GM12878 (cell line): Measurements from ENCODE around the gene SP110. TPM values are rescaled to one million over a fixed set of nuclear protein-coding genes. Genes with fewer than 3 reads are reported as not detected.

Experiments
- ATAC-seq: fragments of 200-7000 bp; cut with Tn5 transposase; 3 replicates; pipeline ENCODE4 v1.9.1; 2020; ENCODE audit warnings: mild to moderate bottlenecking, moderate library complexity
- BruUV-seq: library from RNA; stranded (reverse); fragments of 400-500 nt; replicated peaks from 2 replicates; lab custom pipeline; 2021; lab: Mats Ljungman, UMichigan
- CTCF ChIA-PET: fragments of 300-600 bp; sonication (Branson Sonifier 250); formaldehyde crosslinking; extraction: SDS; loops from one replicate; lab custom pipeline; 2021; ENCODE audit warnings: inconsistent platforms; lab: Yijun Ruan, JAX
- POLR2A ChIA-PET: fragments of 350-600 bp; formaldehyde crosslinking; extraction: SDS; loops from one replicate; lab custom pipeline; 2021; ENCODE audit warnings: inconsistent platforms; lab: Charles Lee
- RAD21 ChIA-PET: fragments of 300-600 bp; sonication (Branson Sonifier 250); formaldehyde crosslinking; loops from one replicate; lab custom pipeline; 2023; ENCODE audit warnings: antibody characterized with exemption; ENCODE audit not compliant: unreplicated experiment; lab: Charles Lee
- SMC1A ChIA-PET: fragments of 300-600 bp; sonication (Branson Sonifier 250); formaldehyde crosslinking; loops from one replicate; lab custom pipeline; 2023; ENCODE audit not compliant: unreplicated experiment, uncharacterized antibody; lab: Charles Lee
- DNase-seq: peaks from one replicate; pipeline ENCODE4 v3.0.0-alpha.2; 2011; ENCODE audit warnings: low read depth, low spot score
- FAIRE-seq: peaks from 3 replicates; lab custom pipeline; 2011; peaks lifted over from hg19 to GRCh38; lab: Jason Lieb, UNC
- H2AFZ ChIP-seq: 2 replicates; pipeline ENCODE4 v1.6.0; 2011; ENCODE audit warnings: low read depth, low read length, control low read depth; ENCODE audit not compliant: control insufficient read depth
- H3K27ac ChIP-seq: 2 replicates; pipeline ENCODE4 v1.5.1; 2011; ENCODE audit warnings: control low read depth; ENCODE audit not compliant: control insufficient read depth, insufficient read depth
- H3K27me3 ChIP-seq, 2 experiments: replicated peaks in 1 of 2; 2 replicates each; pipeline versions ENCODE4 v1.6.0 to v1.6.1; 2011; ENCODE audit warnings: low read length in 1 of 2; ENCODE audit not compliant: control insufficient read depth in 2 of 2, insufficient read depth in 2 of 2
- H3K36me3 ChIP-seq, 2 experiments: 2 replicates each; pipeline ENCODE4 v1.5.1; 2011; ENCODE audit warnings: low read length in 1 of 2; ENCODE audit not compliant: control insufficient read depth in 2 of 2, insufficient read depth in 2 of 2
- H3K4me1 ChIP-seq: 2 replicates; pipeline ENCODE4 v1.6.1; 2011; ENCODE audit warnings: mild to moderate bottlenecking, low read length, moderate library complexity, mixed read lengths; ENCODE audit not compliant: control insufficient read depth, insufficient read depth
- H3K4me2 ChIP-seq: 2 replicates; pipeline ENCODE4 v1.6.0; 2011; ENCODE audit warnings: control low read depth; ENCODE audit not compliant: control insufficient read depth, insufficient read depth
- H3K4me3 ChIP-seq: fragments of 200-600 bp; sonication (generic); 2 replicates; pipeline ENCODE4 v1.5.1; 2016
- H3K79me2 ChIP-seq: 2 replicates; pipeline ENCODE4 v1.6.0; 2011; ENCODE audit warnings: low read length; ENCODE audit not compliant: control insufficient read depth, insufficient read depth
- H3K9ac ChIP-seq: 2 replicates; pipeline ENCODE4 v1.8.0; 2011; ENCODE audit warnings: low read length, control low read depth, mixed read lengths; ENCODE audit not compliant: control insufficient read depth, insufficient read depth
- H3K9me3 ChIP-seq: replicated peaks from 3 replicates; pipeline ENCODE4 v1.5.1; 2011; ENCODE audit warnings: mild to moderate bottlenecking, low read length; ENCODE audit not compliant: control insufficient read depth, insufficient read depth
- H4K20me1 ChIP-seq: 2 replicates; pipeline ENCODE4 v1.6.0; 2011; ENCODE audit not compliant: control insufficient read depth, insufficient read depth
- CBFB ChIP-seq: IDR thresholded peaks from 2 replicates; pipeline ENCODE4 v1.6.1; 2016; ENCODE audit warnings: antibody characterized with exemption, low read depth
- JUND ChIP-seq: IDR thresholded peaks from 2 replicates; pipeline ENCODE4 v1.6.1; 2012; ENCODE audit warnings: low read depth, mild to moderate bottlenecking, low read length, improper control_type of control experiment, moderate library complexity
- MYB ChIP-seq: fragments of 150-350 bp; IDR thresholded peaks from 2 replicates; pipeline ENCODE4 v1.6.1; 2014; ENCODE audit warnings: mild to moderate bottlenecking, low read depth, low read length, borderline replicate concordance
- POLR2AphosphoS5 ChIP-seq: IDR thresholded peaks from 2 replicates; pipeline ENCODE4 v1.6.1; 2011; ENCODE audit warnings: mild to moderate bottlenecking, low read length, inconsistent platforms
- RUNX3 ChIP-seq: IDR thresholded peaks from 2 replicates; pipeline ENCODE4 v1.6.1; 2012; ENCODE audit warnings: low read length, inconsistent platforms
- ZNF274 ChIP-seq: IDR thresholded peaks from one replicate; pipeline ENCODE4 v1.8.0; 2011; ENCODE audit not compliant: insufficient read length, insufficient read depth
- WGBS: methylation state at CpG from one replicate; pipeline ENCODE4 v1.1.6; 2016; ENCODE audit warnings: low lambda C conversion rate; ENCODE audit not compliant: insufficient replicate concordance, insufficient coverage; ENCODE audit errors: missing lambda C conversion rate; 5-methylcytosine and 5-hydroxymethylcytosine counted together
- in situ Hi-C: fragments of 300-500 bp; cut with MboI; formaldehyde crosslinking; loops from 9 replicates; pipeline ENCODE4 v1.14.3; 2018; ENCODE audit warnings: mixed read lengths
- intact Hi-C: fragments of 100-400 bp; cut with micrococcal nuclease; formaldehyde crosslinking; loops from one replicate; pipeline ENCODE4 v1.14.2; 2022; ENCODE audit not compliant: unreplicated experiment
- polyA plus RNA-seq, 11 experiments: library from polyadenylated mRNA; depleted of rRNA in 4 of 11; unstranded in 6 of 11; stranded (reverse) in 5 of 11; fragments of >200 nt; fragmentation: Nextera tagmentation in 4 of 11; fragmentation: Illumina TruSeq in 1 of 11; extraction: Ambion mirVana in 4 of 11; extraction: Trizol in 1 of 11; gene quantifications; 1 replicate in 1 of 11; 2 replicates in 10 of 11; pipeline versions ENCODE4 v1.2.1 to v1.2.3, GENCODE V29; 2011 to 2016; ENCODE audit warnings: inconsistent platforms in 2 of 11, missing spikeins in 2 of 11, low read depth in 1 of 11
- total RNA-seq, 4 experiments: library from RNA; depleted of rRNA in 3 of 4; stranded (reverse); fragments of >200 nt in 3 of 4; fragmentation: Illumina TruSeq in 1 of 4; extraction: Trizol in 1 of 4; gene quantifications; 2 replicates each; pipeline versions ENCODE4 v1.2.1 to v1.2.3, GENCODE V29; 2013 to 2021
- TF ChIP-seq, protein P1 (sequence below): fragments of 450-650 bp; IDR thresholded peaks from 2 replicates; pipeline ENCODE4 v1.6.1; 2016; ENCODE audit warnings: mild to moderate bottlenecking

SP110 gene
- total and polyA plus RNA-seq, 10 of the 15 experiments (the other 5 are each of a cell fraction or from before 2014, with no cell fraction given) = 81.2 to 149 (median 100) TPM

DNA sequence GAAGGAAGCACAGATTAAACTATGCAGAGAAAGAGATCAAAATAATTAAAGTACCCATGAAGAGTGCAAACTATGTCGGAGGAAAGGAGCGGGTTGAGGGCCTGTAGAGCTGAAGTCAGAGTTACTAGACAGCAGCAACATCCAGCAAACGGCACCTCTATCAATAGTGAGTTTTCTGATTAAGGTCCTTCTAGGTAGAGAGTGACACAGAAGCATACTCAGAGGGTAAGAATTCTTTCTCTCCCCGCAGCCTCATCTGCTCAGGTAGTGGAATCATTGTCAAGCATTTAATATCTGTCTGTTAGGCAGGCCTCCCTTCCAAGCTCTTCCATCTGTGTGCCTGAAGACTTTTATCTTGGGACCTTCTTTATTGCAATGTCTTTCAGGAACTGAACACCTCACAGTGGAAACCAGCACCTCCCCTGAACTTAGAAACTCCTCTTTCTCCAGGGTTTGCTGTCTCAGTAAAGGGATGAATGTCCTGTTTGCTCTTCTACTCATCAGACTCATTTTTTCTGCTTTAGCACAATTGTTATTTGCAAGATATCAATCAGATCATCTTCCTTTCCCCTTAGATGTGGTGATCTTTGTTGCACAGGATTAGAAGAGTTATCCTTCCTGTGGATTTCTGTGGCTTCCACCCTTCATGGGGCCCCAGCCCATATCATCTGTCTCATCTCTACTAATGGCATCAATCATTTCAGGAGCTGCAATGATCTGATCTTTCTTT lies 34.5 kb upstream of the SP110 start:
- ATAC-seq = no peak
- Histone ChIP-seq H3K27me3 (no peaks in the 10 kb centered on the region), H3K9me3 (no peaks in the 10 kb centered on the region), H3K79me2 (no peaks in the 10 kb centered on the region), H3K4me3 (no peak overlapping the region), H3K4me2 (no peak overlapping the region), H3K27ac (no peak overlapping the region), H2AFZ (no peak overlapping the region), H3K36me3 (peaks cover 0 to 6% of the 10 kb centered on the region in 2 experiments; a peak in 2 of 4 replicates), H3K4me1 (peaks cover 15% of the 10 kb centered on the region), H3K9ac (no peak overlapping the region), H4K20me1 (no peaks in the 10 kb centered on the region)
- in situ Hi-C loops = no loop called here
- POLR2A ChIA-PET = no interaction called here
- BruUV-seq = no TSS peak
- CTCF ChIA-PET = interaction anchor here (1.6 kb wide), 1 partner anchor 10 kb away, joined by 4 read pairs; no protein-coding TSS in a partner anchor
- DNase-seq = no peak
- RAD21 ChIA-PET = interaction anchor here (1.0 to 1.6 kb wide), 2 partner anchors 11 to 52 kb away, joined by 4 to 9 read pairs; no protein-coding TSS in a partner anchor
- WGBS = 100% methylated on average over 4 of the region's 4 CpGs
- TF ChIP-seq CBFB (no peak), JUND (no peak), MYB (no peak), RUNX3 (peak; percentile 24; the same call in 1 of the 2 replicates), POLR2AphosphoS5 (no peak), ZNF274 (no peak)
- TF ChIP-seq, protein P1, sequence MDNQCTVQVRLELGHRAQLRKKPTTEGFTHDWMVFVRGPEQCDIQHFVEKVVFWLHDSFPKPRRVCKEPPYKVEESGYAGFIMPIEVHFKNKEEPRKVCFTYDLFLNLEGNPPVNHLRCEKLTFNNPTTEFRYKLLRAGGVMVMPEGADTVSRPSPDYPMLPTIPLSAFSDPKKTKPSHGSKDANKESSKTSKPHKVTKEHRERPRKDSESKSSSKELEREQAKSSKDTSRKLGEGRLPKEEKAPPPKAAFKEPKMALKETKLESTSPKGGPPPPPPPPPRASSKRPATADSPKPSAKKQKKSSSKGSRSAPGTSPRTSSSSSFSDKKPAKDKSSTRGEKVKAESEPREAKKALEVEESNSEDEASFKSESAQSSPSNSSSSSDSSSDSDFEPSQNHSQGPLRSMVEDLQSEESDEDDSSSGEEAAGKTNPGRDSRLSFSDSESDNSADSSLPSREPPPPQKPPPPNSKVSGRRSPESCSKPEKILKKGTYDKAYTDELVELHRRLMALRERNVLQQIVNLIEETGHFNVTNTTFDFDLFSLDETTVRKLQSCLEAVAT = peak; percentile 29; the same call in 1 of the 2 replicates
- FAIRE-seq = no peak
- SMC1A ChIA-PET = interaction anchor here (1.0 to 2.3 kb wide), 3 partner anchors 11 to 49 kb away, joined by 4 to 7 read pairs (median 5); no protein-coding TSS in a partner anchor
- intact Hi-C loops = no loop called here
